SU-DHL-6 (cell line): ENCODE data around the gene MAPK6.

ENCODE experiments used
- CTCF ChIP-seq: fragments of 200-600 bp; sonication (generic); IDR thresholded peaks from one replicate; pipeline ENCODE4 v1.5.1; 2017; ENCODE audit warnings: antibody characterized with exemption, mild to moderate bottlenecking, low read length, moderate library complexity; ENCODE audit not compliant: insufficient read depth, poor library complexity, severe bottlenecking
- EZH2phosphoT487 ChIP-seq: fragments of 200-600 bp; sonication (generic), shearing (Covaris generic); conservative IDR thresholded peaks from 2 replicates; pipeline ENCODE4 v1.6.1; 2018; ENCODE audit warnings: mild to moderate bottlenecking, antibody characterized with exemption, low read length, moderate library complexity, mixed read lengths

GRCh38 chr15:52031556-52031955, 12.5 kb downstream of the MAPK6 start:
- TF ChIP-seq CTCF = no peak
- no peak for TF ChIP-seq EZH2phosphoT487
